Measurements from ENCODE around the gene ANTXR2. TPM values are rescaled to one million over a fixed set of nuclear protein-coding genes. Genes with fewer than 3 reads are reported as not detected.

Gene ANTXR2
- total RNA-seq, 4 donors from 2014 or later = 33.5 to 57.8 (median 47.3) TPM

DNA sequence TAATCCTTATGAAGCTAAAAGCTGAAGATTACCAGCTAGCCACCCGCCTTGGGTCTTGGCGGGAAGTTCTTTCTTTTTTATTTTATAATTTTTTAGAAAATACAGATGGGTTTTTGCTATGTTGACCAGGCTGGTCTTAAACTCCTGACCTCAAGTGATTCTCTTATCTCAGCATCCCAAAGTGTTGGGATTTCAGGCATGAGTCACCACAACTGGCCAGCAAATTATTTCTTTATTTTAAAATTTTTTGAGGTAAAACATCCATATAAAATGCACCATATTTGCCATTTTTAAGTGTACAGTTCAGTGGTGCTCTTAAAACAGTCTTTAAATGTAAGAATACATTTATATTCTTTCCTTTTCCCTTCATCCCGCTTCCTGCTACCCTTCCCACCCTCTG is 40.6 kb upstream of the ANTXR2 start:
- no peaks in the 10 kb centered on the region for H3K4me1 ChIP-seq
- H3K27me3 ChIP-seq = no peaks in the 10 kb centered on the region
- no peak overlapping the region for H3K27ac ChIP-seq
- DNase-seq = no peak
- TF ChIP-seq, protein P1, sequence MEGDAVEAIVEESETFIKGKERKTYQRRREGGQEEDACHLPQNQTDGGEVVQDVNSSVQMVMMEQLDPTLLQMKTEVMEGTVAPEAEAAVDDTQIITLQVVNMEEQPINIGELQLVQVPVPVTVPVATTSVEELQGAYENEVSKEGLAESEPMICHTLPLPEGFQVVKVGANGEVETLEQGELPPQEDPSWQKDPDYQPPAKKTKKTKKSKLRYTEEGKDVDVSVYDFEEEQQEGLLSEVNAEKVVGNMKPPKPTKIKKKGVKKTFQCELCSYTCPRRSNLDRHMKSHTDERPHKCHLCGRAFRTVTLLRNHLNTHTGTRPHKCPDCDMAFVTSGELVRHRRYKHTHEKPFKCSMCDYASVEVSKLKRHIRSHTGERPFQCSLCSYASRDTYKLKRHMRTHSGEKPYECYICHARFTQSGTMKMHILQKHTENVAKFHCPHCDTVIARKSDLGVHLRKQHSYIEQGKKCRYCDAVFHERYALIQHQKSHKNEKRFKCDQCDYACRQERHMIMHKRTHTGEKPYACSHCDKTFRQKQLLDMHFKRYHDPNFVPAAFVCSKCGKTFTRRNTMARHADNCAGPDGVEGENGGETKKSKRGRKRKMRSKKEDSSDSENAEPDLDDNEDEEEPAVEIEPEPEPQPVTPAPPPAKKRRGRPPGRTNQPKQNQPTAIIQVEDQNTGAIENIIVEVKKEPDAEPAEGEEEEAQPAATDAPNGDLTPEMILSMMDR (IDR thresholded peaks at IDR 0.05) = no peak
- no peak for TF ChIP-seq POLR2A (IDR thresholded peaks at IDR 0.05)
- no peak overlapping the region for H3K4me3 ChIP-seq
- no peaks in the 10 kb centered on the region for H3K36me3 ChIP-seq
- H3K9me3 ChIP-seq = peaks cover 0 to 4% (median 0%) of the 10 kb centered on the region in 4 donors

DNA sequence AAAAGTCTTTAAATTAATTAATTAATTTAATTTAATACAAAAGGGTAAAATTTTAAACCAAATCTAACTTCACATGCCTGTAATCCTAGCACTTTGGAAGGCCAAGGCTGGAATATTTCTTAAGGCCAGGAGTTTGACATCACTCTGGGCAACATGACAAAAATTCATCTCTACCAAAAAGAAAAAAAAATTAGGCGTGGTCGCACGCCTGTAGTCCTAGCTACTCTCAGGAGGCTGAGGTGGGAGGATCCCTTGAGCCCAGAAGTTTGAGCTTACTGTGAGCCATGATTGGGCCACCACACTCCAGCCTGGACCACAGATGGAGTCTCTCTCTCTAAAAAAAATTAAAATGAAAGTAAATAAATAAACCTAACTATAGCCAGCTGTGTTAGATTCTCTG is 39.2 kb upstream of the ANTXR2 start:
- no peaks in the 10 kb centered on the region for H3K4me1 ChIP-seq
- peak in 1 of 3 donors; percentile 43 for DNase-seq
- no peaks in the 10 kb centered on the region for H3K36me3 ChIP-seq
- no peaks in the 10 kb centered on the region for H3K27me3 ChIP-seq
- TF ChIP-seq POLR2A (IDR thresholded peaks at IDR 0.05) = no peak
- TF ChIP-seq, protein P1 (IDR thresholded peaks at IDR 0.05) = no peak
- no peak overlapping the region for H3K27ac ChIP-seq
- H3K9me3 ChIP-seq = peaks cover 0 to 3% (median 0%) of the 10 kb centered on the region in 4 donors
- H3K4me3 ChIP-seq = no peak overlapping the region

DNA sequence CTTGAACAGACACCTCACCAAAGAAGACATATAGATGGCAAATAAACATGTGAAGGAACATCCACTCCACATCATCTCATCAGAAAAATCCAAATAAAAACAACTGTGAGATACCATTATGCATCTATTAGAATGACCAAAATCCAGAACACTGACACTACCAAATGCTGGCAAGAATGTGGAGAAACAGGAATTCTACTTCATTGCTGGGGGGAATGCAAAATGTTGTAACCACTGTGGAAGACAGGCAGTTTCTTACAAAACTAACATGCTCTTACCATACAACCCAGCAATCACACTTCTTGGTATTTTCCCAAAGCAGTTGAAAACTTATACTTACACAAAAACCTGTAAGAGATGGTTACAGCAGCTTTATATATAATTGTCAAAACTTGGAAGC is 38.2 kb upstream of the ANTXR2 start:
- no peak overlapping the region for H3K4me3 ChIP-seq
- no peak for TF ChIP-seq POLR2A (IDR thresholded peaks at IDR 0.05)
- TF ChIP-seq, protein P1 (IDR thresholded peaks at IDR 0.05) = no peak
- H3K27ac ChIP-seq = no peak overlapping the region
- H3K36me3 ChIP-seq = no peaks in the 10 kb centered on the region
- no peaks in the 10 kb centered on the region for H3K27me3 ChIP-seq
- peaks cover 0 to 6% (median 0%) of the 10 kb centered on the region in 4 donors for H3K9me3 ChIP-seq
- DNase-seq = no peak
- no peaks in the 10 kb centered on the region for H3K4me1 ChIP-seq

DNA sequence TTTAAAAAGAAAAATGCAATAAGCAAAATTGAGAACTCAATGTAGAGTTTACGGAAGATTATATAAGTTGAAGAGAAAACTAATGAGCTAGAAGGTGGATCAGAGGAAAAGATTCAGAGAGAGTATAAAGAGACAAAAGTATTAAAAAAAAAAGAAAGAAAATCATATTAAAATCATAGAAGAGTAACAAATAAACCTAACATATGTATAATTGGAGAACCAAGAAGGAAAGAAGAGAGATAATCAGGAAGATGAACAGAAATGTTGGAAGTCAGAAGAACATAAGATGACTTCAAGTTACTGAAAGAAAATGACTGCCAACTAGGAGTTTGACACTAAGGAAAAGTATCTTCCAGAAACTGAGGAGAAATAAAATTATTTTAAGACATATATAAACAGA is 34.3 kb upstream of the ANTXR2 start:
- H3K36me3 ChIP-seq = no peaks in the 10 kb centered on the region
- no peaks in the 10 kb centered on the region for H3K4me1 ChIP-seq
- DNase-seq = no peak
- H3K9me3 ChIP-seq = peaks cover 0 to 6% (median 0%) of the 10 kb centered on the region in 4 donors
- no peak for TF ChIP-seq POLR2A (IDR thresholded peaks at IDR 0.05)
- TF ChIP-seq, protein P1 (IDR thresholded peaks at IDR 0.05) = no peak
- H3K27ac ChIP-seq = no peak overlapping the region
- no peaks in the 10 kb centered on the region for H3K27me3 ChIP-seq
- H3K4me3 ChIP-seq = no peak overlapping the region

DNA sequence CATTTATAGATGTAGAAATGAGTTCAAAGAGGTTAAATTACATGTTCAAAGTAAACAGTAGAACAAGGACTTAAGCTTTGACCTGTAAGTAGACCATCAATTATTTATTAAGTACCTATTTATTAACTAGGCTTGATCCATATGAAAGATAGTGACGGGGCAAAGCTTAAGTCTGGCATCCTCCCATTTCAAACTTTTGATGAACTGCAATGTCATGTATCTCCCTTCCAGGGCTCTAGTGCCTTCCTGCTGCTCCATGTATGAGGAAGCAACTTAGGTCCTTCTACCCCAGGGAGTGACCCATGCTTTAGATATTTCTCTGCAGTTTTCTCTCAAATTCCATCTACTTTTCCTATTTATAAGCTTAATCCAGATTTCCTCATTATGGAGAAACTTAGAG is 31.9 kb upstream of the ANTXR2 start:
- H3K36me3 ChIP-seq = no peaks in the 10 kb centered on the region
- no peaks in the 10 kb centered on the region for H3K27me3 ChIP-seq
- TF ChIP-seq, protein P1 (IDR thresholded peaks at IDR 0.05) = no peak
- TF ChIP-seq POLR2A (IDR thresholded peaks at IDR 0.05) = no peak

DNA sequence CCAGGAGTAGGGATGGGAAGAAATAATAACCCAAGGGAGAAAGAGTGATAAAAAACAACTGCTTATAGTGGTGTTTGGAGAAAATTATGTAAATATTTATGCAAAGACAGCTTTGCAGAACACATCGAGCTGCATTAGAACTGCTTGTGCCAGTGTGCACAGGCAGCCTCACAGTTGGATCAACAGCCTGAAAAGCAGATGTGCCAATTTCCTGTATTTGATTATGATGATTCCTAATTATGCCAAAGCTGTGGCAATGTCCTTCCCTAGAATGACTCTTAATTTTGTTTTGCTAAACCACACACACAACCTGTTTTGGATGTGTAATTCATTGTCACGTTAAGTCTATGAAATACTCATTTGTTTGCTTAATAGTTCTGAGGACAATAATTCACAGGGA is 30.6 kb upstream of the ANTXR2 start:
- no peak for DNase-seq
- no peak overlapping the region for H3K27ac ChIP-seq
- H3K9me3 ChIP-seq = peaks cover 0 to 6% (median 0%) of the 10 kb centered on the region in 4 donors
- H3K4me1 ChIP-seq = no peaks in the 10 kb centered on the region
- H3K27me3 ChIP-seq = no peaks in the 10 kb centered on the region
- H3K36me3 ChIP-seq = no peaks in the 10 kb centered on the region
- TF ChIP-seq POLR2A (IDR thresholded peaks at IDR 0.05) = no peak
- TF ChIP-seq, protein P1 (IDR thresholded peaks at IDR 0.05) = no peak
- H3K4me3 ChIP-seq = no peak overlapping the region

More for the DNA sequence above, 31.9 kb upstream of the ANTXR2 start:
- DNase-seq = no peak
- H3K9me3 ChIP-seq = peaks cover 0 to 6% (median 0%) of the 10 kb centered on the region in 4 donors
- H3K4me1 ChIP-seq = no peaks in the 10 kb centered on the region
- H3K27ac ChIP-seq = no peak overlapping the region
- H3K4me3 ChIP-seq = no peak overlapping the region

All from Peyer's patch (tissue), 4 donors.